HG03457 (cell line): ENCODE data around the gene MADCAM1.

Source experiments
- ATAC-seq: cut with Tn5 transposase; IDR thresholded peaks from one replicate; pipeline ENCODE4 v1.9.1; 2021; ENCODE audit warnings: moderate number of reproducible peaks; ENCODE audit not compliant: unreplicated experiment

Gene MADCAM1

GRCh38 chr19:488505-489417 lies 7.5 kb upstream of the MADCAM1 start:
- peak; percentile 49 for ATAC-seq

- ATAC-seq: no peak
Observed at GRCh38 chr19:489418-490196, 6.7 kb upstream of the MADCAM1 start.

- ATAC-seq: no peak
Observed at GRCh38 chr19:491146-491741, 5.0 kb upstream of the MADCAM1 start.

DNA sequence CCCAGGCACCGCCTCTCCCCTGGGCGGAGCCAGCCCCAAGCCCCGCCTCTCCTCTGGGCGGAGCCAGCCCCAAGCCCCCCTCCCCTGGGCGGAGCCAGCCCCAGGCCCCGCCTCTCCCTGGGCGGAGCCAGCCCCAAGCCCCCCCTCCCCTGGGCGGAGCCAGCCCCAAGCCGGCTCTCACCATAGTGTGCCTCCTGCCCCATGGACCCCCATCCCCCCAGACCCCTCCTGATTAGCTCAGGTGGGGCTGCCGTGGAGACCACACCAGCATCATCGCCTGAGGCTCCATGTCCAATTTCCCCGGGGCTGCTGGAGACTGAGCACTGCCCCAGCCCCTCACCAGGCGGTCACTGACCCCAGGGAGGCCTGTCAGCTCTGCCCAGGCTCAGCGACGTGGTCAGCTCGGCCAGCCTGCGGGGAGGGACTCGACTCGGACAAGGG lies 4.2 kb upstream of the MADCAM1 start:
- ATAC-seq: no peak

- ATAC-seq: no peak
Observed at GRCh38 chr19:493391-494170, 2.7 kb upstream of the MADCAM1 start.

DNA sequence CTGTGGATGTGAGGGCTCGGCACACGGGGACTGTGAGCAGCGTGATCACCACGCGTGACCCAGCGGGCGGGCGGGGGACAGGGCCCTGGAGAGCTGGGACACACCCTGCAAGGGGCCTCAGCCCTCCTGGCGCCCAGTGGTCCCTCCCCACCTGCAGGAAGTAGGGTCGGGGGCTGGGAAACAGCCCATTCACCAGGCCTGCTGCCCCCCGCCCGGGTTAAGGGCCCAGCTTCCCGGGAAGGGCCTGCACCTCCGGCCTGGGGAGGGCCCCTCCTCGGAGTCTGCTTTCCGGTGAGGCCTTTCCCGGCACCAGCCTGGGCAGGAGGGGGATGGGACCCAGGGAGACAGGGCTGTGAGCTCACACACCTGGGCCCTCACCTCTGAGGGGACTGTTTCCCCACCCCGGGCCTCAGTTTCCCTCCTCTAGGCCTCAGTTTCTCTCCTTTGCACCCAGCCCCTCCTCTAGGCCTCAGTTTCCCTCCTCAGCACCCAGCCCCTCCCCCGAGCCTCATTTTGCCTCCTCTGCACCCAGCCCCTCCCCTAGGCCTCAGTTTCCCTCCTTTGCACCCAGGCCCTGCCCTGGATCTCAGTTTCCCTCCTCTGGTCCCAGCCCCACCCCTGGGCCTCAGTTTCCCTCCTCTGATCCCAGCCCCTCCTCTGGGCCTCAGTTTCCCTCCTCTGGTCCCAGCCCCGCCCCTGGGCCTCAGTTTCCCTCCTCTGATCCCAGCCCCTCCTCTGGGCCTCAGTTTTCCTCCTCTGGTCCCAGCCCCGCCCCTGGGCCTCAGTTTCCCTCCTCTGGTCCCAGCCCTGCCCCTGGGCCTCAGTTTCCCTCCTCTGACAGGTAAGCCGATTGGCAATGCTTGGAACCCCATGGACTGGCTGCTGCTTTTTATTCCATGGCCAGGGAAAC lies 1.9 kb upstream of the MADCAM1 start:
- no peak for ATAC-seq

DNA sequence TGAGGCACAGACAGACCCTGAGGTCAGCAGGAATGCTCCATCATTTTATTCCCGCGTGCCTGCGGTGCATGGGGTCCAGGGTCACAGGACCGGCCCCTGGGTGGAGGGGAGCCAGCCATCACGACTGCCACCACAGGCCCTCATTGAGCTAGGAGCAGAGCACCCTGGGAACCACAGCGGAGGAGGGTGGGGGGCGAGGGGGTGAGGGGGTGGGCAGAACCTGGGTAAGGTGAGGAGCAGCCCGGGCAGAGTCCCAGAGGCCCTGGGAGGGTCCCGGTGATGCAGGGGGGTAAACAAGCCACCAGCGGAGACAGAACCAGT lies 1.2 kb upstream of the MADCAM1 start:
- ATAC-seq: no peak

GRCh38 chr19:495402-496111 lies 729 bp upstream of the MADCAM1 start:
- ATAC-seq: no peak

GRCh38 chr19:496986-497385 lies 700 bp downstream of the MADCAM1 start:
- no peak for ATAC-seq

DNA sequence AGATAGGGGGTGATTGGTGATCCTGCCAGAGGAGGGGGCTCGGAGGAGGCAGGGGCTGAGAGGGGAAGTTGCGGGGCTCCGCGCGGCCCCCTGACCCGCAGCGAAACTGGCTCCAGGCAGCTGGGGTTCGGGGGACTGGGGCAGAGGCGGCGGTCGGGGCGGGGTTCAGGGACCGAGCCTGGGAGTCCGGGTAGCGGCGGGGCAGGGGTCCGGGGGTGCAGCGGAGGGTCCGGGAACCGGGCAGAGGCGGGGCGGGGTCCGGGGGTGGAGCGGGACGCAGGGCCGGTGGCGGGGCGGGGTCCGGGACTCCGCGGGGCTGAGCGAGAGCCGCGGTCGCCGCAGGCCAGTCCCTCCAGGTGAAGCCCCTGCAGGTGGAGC lies 1.2 kb downstream of the MADCAM1 start:
- ATAC-seq: no peak

DNA sequence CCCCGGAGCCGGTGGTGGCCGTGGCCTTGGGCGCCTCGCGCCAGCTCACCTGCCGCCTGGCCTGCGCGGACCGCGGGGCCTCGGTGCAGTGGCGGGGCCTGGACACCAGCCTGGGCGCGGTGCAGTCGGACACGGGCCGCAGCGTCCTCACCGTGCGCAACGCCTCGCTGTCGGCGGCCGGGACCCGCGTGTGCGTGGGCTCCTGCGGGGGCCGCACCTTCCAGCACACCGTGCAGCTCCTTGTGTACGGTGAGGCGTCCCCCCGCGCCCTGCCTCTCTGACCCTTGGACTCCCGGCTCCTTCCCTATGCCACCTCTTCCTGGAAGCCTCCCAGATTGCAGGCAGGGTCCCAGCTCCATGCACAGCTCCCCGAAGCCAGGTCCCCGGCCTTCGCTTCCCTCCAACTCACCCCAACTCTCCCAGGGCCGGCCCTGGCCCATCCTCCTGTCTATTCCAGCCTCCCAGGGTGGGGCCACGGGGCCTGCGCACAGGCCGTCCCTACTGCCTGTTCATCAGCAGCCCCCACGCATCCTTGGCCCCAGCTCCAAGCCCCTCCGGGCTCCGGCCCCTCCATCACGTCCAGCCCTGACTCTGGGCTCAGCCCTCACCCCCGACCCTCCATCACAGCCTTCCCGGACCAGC lies 1.7 kb downstream of the MADCAM1 start:
- ATAC-seq: no peak

DNA sequence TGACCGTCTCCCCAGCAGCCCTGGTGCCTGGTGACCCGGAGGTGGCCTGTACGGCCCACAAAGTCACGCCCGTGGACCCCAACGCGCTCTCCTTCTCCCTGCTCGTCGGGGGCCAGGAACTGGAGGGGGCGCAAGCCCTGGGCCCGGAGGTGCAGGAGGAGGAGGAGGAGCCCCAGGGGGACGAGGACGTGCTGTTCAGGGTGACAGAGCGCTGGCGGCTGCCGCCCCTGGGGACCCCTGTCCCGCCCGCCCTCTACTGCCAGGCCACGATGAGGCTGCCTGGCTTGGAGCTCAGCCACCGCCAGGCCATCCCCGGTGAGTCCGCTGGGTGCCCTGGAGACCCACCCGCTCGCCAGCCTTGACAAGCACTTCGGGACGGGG lies 2.2 kb downstream of the MADCAM1 start:
- no peak for ATAC-seq

DNA sequence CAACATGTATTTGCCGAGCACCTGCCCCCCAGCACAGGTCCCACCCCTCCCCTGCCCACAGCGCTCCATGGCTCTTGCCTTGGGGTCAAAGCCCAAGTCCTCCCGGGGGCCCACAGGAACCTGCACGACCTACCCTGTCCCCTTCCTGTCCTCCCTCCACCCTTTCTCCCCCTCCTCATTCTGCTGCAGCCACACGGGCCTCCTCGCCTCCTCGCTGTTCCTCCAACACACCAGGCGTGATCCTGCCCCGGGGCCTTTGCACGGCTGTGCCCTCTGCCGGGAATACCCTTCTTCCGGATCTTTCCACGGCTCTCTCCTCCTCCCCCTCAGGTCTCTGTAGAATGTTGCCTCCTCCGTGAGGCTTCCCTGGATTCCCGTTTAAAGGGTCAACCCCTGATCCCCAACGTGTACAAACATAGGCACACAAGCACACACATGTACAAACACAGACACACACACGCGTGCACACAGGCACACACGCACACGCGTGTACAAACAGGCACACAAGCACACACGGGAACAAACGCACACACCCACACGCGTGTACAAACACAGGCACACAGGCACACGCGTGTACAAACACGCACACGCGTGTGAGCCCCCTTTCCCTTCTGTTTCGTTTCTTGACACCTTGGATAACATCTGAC lies 2.8 kb downstream of the MADCAM1 start:
- no peak for ATAC-seq

- ATAC-seq: no peak
Observed at GRCh38 chr19:501646-502045, 5.4 kb downstream of the MADCAM1 start.

- no peak for ATAC-seq
Observed at GRCh38 chr19:504616-505015, 8.3 kb downstream of the MADCAM1 start.

DNA sequence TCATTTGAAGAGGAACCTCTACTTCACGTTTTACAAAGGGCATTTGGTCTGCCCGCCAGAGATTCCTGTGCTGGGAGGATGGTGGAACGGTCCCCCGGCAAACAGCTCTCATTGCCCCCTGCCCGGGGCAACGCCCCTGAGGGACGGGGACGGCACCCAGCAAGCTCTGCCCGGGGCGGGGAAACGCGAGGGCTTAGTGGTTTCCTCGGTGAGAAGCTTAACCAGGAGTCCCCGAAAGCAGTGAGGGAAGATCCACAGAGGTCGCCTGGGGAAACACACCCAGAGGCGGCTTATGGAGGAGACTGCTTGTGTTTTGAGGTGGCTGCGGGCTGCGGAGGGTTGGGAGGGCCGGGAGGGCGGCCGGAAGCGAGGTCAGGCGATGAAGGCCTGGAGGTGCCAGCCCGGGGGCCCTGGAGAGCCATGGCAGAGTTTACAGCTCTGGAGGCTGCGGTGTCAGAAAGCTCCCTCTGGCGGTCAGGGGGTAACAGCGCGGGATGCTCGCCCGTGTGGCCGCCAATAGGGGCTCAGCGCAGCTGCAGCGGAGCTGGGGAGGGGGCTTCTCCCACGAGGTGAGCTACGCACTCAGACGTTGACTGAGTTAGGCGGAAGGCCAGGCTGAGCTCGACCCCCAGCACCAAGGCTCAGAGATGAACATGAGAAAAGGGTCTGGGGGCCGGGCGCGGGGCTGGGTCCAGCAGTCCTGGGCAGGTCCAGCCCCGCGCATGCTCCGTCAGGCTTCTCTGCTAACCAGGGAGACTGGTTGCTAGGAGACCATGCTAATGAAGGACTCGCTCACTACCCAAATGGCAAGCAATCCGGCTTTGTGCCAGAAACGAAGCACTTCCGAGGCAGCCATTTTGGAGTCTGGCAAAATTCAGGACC lies 10.4 kb downstream of the MADCAM1 start:
- ATAC-seq: peak; percentile 54
